IgD-negative memory B cell (primary cell): ENCODE data around the gene GFRA4. TPM values are rescaled to one million over a fixed set of nuclear protein-coding genes. Genes with fewer than 3 reads are reported as not detected.

Experiments used
- H3K27ac Mint-ChIP-seq, 3 donors: one replicate each; pipeline ENCODE4 v1.8.0; 2020 to 2022; ENCODE audit warnings: mild to moderate bottlenecking in 3 of 3, mixed read lengths in 3 of 3, moderate library complexity in 1 of 3
- H3K27me3 Mint-ChIP-seq: one replicate; pipeline ENCODE4 v1.8.0; 2021; ENCODE audit warnings: mixed read lengths
- H3K36me3 Mint-ChIP-seq: one replicate; pipeline ENCODE4 v1.8.0; 2020; ENCODE audit warnings: mild to moderate bottlenecking, mixed read lengths
- H3K4me1 Mint-ChIP-seq, 3 donors: one replicate each; pipeline ENCODE4 v1.8.0; 2020 to 2022; ENCODE audit warnings: mixed read lengths in 3 of 3, mild to moderate bottlenecking in 1 of 3
- H3K4me3 Mint-ChIP-seq, 4 donors: one replicate each; pipeline ENCODE4 v1.8.0; 2020 to 2022; ENCODE audit warnings: mild to moderate bottlenecking in 4 of 4, mixed read lengths in 4 of 4, moderate library complexity in 3 of 4
- H3K9me3 Mint-ChIP-seq, 3 donors: one replicate each; pipeline ENCODE4 v1.8.0; 2020 to 2021; ENCODE audit warnings: mixed read lengths in 3 of 3, mild to moderate bottlenecking in 1 of 3
- polyA plus RNA-seq: library from polyadenylated mRNA; unstranded; fragments of 300-500 nt; fragmentation: Illumina TruSeq; gene quantifications from one replicate; pipeline ENCODE4 v1.2.3, GENCODE V29; 2021

Gene GFRA4
- not detected for polyA plus RNA-seq

- H3K27ac Mint-ChIP-seq: peak within 1 kb of the TSS in 1 of 3 donors; percentile 76
- no peaks in the 10 kb centered on the region for H3K36me3 Mint-ChIP-seq
- no peaks in the 10 kb centered on the region for H3K9me3 Mint-ChIP-seq
- peaks cover 10 to 20% (median 15%) of the 10 kb centered on the region in 3 donors for H3K4me1 Mint-ChIP-seq
- peaks cover 27% of the 10 kb centered on the region for H3K27me3 Mint-ChIP-seq
- H3K4me3 Mint-ChIP-seq: peak within 1 kb of the TSS in 1 of 4 donors; percentile 0
These were observed at the start of gene GFRA4 for GRCh38 chr20:3663031-3663701. TSS of gene GFRA4 (minus strand) at chr20:3663399. CDS start at chr20:3663399, 0 bp downstream.

DNA sequence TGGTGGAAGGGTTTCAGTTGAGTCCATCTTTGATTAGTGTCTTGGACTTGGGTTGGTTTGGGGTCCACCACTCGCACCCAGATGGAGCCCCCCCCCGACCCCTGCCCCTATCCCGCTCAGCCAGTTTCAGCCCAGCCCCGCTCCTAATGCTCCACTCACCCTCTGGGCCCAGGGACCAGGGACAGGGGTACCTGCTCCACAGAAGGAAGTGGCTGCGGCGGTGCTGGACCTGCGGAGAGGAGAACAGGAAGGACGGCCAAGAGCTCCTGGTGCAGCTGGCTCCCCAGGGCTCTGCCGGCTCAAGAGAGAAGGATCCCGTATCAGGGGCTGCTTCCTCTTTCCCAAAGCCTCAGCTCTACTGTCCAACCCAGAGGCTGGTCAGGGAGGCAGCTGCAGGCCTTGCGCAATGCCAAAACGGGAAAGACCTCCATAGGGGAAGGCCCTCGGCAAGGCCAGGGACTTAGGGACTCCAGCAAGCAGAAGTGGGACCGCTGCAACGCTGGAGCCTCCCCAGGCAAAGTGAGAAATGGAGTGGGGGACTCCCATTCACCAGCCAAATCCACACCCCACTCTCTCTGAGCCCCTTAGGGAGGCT is 49.2 kb upstream of the GFRA4 start, which contains the start of gene SIGLEC1:
Gene SIGLEC1 (minus strand): TSS at position 322 of the 595 bp plus-strand sequence. CDS start 5,472 bp downstream, outside the sequence.
- no peak within 1 kb of the TSS for H3K4me3 Mint-ChIP-seq
- H3K9me3 Mint-ChIP-seq: peaks cover 0 to 1% (median 0%) of the 10 kb centered on the region in 3 donors
- peaks cover 0 to 3% (median 0%) of the 10 kb centered on the region in 3 donors for H3K4me1 Mint-ChIP-seq
- H3K36me3 Mint-ChIP-seq: no peaks in the 10 kb centered on the region
- H3K27ac Mint-ChIP-seq: peak within 1 kb of the TSS in 1 of 3 donors; percentile 35
- H3K27me3 Mint-ChIP-seq: peaks cover 2% of the 10 kb centered on the region

GRCh38 chr20:3711484-3711941 is 48.3 kb upstream of the GFRA4 start:
- no peak overlapping the region for H3K27ac Mint-ChIP-seq
- no peaks in the 10 kb centered on the region for H3K36me3 Mint-ChIP-seq
- peaks cover 2% of the 10 kb centered on the region for H3K27me3 Mint-ChIP-seq
- H3K9me3 Mint-ChIP-seq: no peaks in the 10 kb centered on the region
- H3K4me3 Mint-ChIP-seq: no peak overlapping the region
- peaks cover 0 to 3% (median 0%) of the 10 kb centered on the region in 3 donors for H3K4me1 Mint-ChIP-seq

- H3K27me3 Mint-ChIP-seq: peaks cover 2% of the 10 kb centered on the region
These were observed 47.7 kb upstream of the GFRA4 start for GRCh38 chr20:3710703-3711483.

DNA sequence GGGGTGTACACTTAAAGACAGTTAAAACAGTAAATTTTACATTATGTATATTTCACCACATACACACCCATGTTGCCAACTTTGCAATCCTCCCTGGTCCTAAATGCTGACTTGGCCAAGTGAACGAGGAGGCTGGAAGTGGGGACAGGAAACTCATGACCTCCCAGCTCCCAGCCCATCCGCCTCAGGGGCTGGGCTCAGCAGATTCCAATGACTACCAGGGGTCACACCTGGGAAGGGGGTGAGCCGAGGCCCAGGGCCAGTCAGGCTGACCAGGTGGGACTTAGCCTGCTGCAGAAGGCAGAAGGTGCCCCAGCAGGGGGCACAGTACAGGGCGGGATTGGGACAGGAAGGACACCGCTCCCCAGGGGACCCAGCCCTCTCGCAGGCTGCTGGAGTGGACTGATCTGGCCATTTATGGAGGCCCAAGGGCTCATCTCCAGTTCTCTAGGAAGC is 46.8 kb upstream of the GFRA4 start:
- Mint-ChIP-seq H3K4me1 (peaks cover 0 to 3% (median 0%) of the 10 kb centered on the region in 3 donors), H3K4me3 (no peak overlapping the region), H3K27me3 (peaks cover 2% of the 10 kb centered on the region), H3K9me3 (no peaks in the 10 kb centered on the region), H3K36me3 (no peaks in the 10 kb centered on the region), H3K27ac (no peak overlapping the region)

More at GRCh38 chr20:3710703-3711483, 47.7 kb upstream of the GFRA4 start:
- Mint-ChIP-seq H3K4me1 (peaks cover 0 to 3% (median 0%) of the 10 kb centered on the region in 3 donors), H3K36me3 (no peaks in the 10 kb centered on the region), H3K27ac (no peak overlapping the region), H3K9me3 (no peaks in the 10 kb centered on the region), H3K4me3 (no peak overlapping the region)

DNA sequence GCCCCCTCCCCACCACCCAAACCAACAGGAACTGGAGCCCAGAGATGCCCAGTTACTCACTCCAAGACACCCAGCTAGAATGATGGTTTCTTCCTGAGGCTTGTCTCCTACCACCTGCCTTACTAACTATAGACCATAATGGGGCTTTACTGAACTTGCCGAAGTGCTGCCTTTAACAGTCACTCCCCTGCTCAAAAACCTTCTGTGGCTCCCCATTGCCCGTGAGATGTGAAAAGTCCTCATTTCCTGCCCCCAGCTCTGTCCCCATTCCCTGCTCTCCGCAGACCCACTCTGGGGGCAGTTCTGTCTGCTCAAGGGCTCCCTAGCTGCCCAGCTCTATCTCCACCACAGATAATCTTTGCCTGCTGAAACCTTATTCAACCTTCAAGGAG is 44.3 kb upstream of the GFRA4 start:
- Mint-ChIP-seq H3K27ac (no peak overlapping the region), H3K9me3 (peaks cover 0 to 1% (median 0%) of the 10 kb centered on the region in 3 donors), H3K36me3 (no peaks in the 10 kb centered on the region), H3K4me1 (peaks cover 0 to 3% (median 0%) of the 10 kb centered on the region in 3 donors), H3K27me3 (peaks cover 8% of the 10 kb centered on the region), H3K4me3 (no peak overlapping the region)

DNA sequence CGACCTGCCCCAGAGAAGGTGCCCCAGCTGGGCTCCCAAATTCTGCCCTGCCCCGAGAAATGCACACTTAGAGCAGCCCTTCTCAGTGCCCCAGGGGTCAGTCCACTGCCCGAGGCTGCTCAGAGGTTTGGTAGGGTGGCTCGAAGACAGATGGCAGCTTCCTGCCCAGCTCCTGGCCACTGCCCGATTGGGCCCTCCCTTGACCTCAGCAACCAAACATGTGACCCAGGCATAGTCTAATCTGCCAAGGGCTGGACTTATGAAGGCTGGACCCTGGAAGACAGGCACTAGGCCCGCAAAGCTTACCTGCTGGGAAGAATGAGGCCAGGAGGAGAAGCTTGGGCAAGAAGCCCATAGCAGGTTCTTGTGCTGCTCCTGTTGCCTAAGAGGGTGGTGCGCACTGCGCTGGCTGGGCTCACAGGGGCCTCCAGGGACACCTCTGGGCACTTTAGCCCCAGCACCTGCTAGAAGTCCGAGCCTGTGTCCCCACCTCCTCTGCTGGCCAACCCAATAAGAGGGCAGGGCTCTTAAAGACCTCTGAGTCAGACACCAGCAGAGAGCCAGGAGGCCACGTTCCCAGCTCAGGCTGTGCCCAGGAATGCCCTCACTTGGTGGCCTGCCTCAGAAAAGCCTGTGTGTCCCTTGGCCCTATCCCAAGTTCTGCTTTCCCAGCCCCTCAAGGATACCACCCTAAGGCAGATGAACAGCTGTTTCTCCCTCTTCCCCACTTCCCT is 43.7 kb upstream of the GFRA4 start:
- Mint-ChIP-seq H3K4me1 (peaks cover 0 to 3% (median 0%) of the 10 kb centered on the region in 3 donors), H3K27me3 (peaks cover 8% of the 10 kb centered on the region), H3K4me3 (no peak overlapping the region), H3K36me3 (no peaks in the 10 kb centered on the region), H3K9me3 (peaks cover 0 to 1% (median 0%) of the 10 kb centered on the region in 3 donors), H3K27ac (no peak overlapping the region)

DNA sequence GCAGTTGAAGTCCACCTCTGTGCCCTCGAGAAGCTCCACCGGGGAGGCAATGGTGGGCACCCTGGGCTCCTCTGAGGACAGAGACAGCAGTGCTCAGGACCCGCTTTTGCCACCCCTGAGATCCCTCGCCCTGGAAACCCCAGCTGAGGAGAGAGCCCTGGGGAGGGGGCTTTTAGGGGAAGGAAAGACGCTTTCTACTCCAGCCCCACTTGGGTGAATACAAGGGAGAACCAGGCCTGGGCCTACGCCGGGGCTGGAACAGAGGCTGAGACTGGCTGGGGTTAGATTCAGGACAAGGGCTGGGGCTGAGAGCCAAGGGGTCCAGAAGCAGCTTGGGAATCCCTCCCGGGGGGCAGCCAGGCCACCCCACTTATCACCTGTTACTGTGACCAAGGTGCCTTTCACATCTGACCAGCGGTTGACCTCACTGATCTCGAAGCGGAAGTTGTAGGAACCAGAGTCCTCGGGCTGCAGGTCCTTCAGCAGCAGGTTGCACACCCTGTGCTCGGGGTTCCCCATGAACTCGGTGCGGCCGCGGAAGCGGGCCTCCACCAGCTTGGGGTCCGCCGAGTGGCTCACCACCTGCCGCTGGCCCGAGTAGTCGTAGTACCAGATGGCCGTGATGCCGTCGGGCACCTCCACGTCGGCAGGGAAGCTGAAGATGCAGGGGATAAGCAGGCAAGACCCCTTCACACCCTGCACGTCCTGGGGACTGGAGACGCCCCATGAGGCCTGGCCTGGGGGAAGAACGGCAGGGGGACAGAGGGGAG is 43.0 kb upstream of the GFRA4 start:
- no peaks in the 10 kb centered on the region for H3K36me3 Mint-ChIP-seq

GRCh38 chr20:3705491-3705969 is 42.3 kb upstream of the GFRA4 start:
- Mint-ChIP-seq H3K27me3 (peaks cover 8% of the 10 kb centered on the region), H3K9me3 (peaks cover 0 to 1% (median 0%) of the 10 kb centered on the region in 3 donors), H3K4me1 (peaks cover 0 to 3% (median 0%) of the 10 kb centered on the region in 3 donors), H3K36me3 (no peaks in the 10 kb centered on the region), H3K4me3 (no peak overlapping the region), H3K27ac (peak overlapping the region in 1 of 3 donors; percentile 71)

More for the DNA sequence above, 43.0 kb upstream of the GFRA4 start:
- H3K4me1 Mint-ChIP-seq: peaks cover 0 to 3% (median 0%) of the 10 kb centered on the region in 3 donors
- H3K27me3 Mint-ChIP-seq: peaks cover 8% of the 10 kb centered on the region
- no peak overlapping the region for H3K4me3 Mint-ChIP-seq
- peak overlapping the region in 1 of 3 donors; percentile 71 for H3K27ac Mint-ChIP-seq
- peaks cover 0 to 1% (median 0%) of the 10 kb centered on the region in 3 donors for H3K9me3 Mint-ChIP-seq

- peaks cover 0 to under 1% (median 0%) of the 10 kb centered on the region in 3 donors for H3K4me1 Mint-ChIP-seq
- H3K4me3 Mint-ChIP-seq: no peak overlapping the region
- peaks cover 0 to 1% (median 0%) of the 10 kb centered on the region in 3 donors for H3K9me3 Mint-ChIP-seq
- H3K27me3 Mint-ChIP-seq: peaks cover 8% of the 10 kb centered on the region
- H3K36me3 Mint-ChIP-seq: no peaks in the 10 kb centered on the region
- H3K27ac Mint-ChIP-seq: no peak overlapping the region
These were observed 40.9 kb upstream of the GFRA4 start for GRCh38 chr20:3704087-3704486.

GRCh38 chr20:3702611-3703391 is 39.6 kb upstream of the GFRA4 start:
- H3K36me3 Mint-ChIP-seq: peaks cover 1% of the 10 kb centered on the region
- H3K27ac Mint-ChIP-seq: no peak overlapping the region
- H3K4me1 Mint-ChIP-seq: no peaks in the 10 kb centered on the region
- no peak overlapping the region for H3K4me3 Mint-ChIP-seq
- peaks cover 8% of the 10 kb centered on the region for H3K27me3 Mint-ChIP-seq
- peaks cover 0 to 1% (median 0%) of the 10 kb centered on the region in 3 donors for H3K9me3 Mint-ChIP-seq

DNA sequence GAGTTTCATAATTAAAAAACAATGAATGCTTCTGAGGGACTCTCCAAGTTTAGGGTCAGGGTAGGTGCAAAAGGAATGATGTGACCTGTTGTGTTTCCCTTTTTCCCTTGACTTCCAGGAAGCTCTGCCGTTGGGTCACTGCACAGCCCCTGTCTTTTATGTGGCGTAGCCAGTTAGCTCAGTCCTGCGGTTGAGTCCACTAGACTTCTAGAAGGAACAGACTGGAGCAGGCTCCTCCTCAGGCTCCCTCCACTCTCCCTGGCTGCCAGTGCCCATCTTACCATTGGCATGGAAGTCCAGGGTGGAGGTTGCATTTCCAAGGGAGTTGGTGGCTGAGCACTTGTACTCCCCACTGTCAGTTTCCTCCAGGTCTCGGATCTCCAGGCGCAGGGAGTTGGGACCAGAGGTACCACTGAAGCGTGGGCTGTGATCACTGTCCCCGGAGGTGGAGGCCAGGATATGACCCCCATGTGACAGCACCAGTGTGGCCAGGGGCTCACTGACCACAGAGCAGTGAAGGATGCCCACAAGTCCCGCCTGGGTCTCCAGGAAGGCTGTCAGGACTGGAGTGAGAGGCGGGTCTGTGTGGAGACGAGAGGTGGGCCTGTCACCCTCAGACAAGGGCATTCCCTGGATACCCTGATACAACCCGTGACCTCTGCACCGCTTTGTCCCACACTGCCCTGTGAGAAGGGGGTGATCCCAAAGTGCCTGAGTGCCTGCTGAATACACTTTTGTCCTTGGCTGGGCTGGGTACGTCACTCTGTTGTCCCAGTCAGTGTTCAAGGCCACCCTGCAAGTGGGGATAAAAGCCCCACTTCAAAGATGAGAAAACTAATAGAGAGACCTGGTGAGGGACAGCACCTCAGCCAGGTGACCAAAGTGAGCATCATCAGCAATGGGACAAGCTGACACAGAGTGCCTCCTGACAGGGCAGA is 38.1 kb upstream of the GFRA4 start:
- Mint-ChIP-seq H3K27me3 (peaks cover 7% of the 10 kb centered on the region), H3K4me3 (no peak overlapping the region), H3K36me3 (peaks cover 1% of the 10 kb centered on the region), H3K27ac (no peak overlapping the region), H3K9me3 (peaks cover 0 to 1% (median 0%) of the 10 kb centered on the region in 3 donors), H3K4me1 (no peaks in the 10 kb centered on the region)
